Diencephalon (tissue), 1 donor: ENCODE results near the gene HES5. TPM values are rescaled to one million over a fixed set of nuclear protein-coding genes. Genes with fewer than 3 reads are reported as not detected.

ENCODE experiments used
- total RNA-seq: library from RNA; depleted of rRNA; stranded (reverse); fragments of >200 nt; gene quantifications from one replicate; pipeline ENCODE4 v1.2.3, GENCODE V29; 2014

HES5 gene, protein sequence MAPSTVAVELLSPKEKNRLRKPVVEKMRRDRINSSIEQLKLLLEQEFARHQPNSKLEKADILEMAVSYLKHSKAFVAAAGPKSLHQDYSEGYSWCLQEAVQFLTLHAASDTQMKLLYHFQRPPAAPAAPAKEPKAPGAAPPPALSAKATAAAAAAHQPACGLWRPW
- 156 TPM for total RNA-seq

DNA sequence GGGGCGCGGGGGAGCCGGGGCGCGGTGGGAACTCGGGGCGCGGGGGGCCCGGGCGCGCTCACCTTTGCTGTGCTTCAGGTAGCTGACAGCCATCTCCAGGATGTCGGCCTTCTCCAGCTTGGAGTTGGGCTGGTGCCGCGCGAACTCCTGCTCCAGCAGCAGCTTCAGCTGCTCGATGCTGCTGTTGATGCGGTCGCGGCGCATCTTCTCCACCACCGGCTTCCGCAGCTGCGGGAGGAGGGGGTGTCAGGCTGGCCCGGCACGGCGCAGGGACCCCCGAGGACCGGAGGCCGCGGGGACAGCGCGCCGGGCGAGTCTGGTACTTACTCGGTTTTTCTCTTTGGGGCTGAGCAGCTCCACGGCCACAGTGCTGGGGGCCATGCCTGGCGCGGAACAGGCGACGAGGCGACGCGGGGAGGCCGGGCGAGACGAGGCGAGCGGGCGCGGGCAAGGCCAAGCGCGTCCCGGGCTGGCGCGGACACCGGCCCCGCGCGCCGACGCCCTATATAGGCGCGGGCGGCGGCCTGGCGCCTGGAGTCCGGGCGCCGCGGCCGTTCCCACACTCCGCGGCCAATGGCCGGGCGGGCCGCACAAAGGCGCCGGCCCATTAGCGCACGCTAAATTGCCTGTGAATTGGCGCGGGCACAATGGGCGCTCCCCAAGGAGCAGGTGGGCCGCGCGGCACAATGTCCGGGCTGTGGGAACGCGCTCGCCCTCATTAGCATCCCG, at the start of gene HES5:
Gene HES5, minus strand, starts transcription at position 480 of the 729 bp plus-strand sequence. Its CDS starts 99 bp downstream, at position 381.

DNA sequence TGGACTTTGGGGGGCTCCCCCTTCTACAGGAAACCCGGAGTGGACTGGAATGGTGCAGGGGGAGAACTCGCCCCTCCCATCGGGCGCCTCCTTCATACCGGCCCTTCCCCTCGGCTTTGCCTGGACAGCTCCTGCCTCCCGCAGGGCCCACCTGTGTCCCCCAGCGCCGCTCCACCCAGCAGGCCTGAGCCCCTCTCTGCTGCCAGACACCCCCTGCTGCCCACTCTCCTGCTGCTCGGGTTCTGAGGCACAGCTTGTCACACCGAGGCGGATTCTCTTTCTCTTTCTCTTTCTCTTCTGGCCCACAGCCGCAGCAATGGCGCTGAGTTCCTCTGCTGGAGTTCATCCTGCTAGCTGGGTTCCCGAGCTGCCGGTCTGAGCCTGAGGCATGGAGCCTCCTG, 26.2 kb upstream of the HES5 start, which contains the start of gene TNFRSF14:
Gene TNFRSF14, plus strand, starts transcription at position 95 of the 401 bp plus-strand sequence. Its CDS starts 294 bp downstream, at position 389.

DNA sequence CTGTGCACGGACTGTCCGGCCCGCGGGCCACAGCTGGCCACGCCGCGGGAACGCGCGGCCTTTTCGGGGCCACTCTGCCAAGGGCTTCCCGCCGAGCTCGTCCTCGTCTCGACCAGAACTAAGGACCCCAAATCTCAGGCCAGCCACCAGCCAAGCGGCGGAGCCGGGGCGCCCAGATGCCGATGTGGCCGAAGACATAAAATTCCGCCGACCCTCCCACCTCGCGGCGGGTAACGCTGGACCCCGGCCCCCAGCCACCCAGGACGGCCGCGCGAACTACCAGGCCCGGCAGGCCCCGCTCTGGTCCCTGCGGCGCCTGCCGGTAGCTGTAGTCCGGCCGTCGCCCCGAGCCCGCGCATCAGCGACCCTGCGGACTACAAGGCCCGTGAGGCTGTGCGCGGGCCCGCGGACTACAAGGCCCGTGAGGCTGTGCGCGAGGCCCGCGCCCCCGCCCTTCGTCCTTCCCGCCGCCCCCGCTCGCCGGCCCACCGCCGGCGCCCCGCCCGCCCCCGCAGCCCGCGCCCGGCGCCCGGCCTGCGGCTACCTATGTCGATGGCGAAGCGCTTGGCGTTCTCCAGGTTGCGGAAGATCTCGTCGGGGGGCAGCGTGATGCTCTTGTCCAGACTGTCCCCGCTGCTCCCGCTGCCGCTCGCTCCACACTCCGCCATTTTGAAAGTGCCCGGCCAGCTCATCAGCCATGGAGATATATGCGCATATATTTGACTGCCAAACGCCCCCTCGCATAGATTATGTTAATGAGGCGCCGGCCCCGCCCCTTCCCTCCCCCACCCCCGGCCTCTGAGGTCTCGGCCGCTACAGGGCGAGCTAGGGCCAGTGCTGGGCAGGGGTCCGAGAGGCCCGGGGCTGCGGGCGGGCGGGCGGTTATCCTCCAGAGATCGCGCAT, 3.9 kb downstream of the HES5 start, which contains the start of gene PANK4:
Gene PANK4, minus strand, starts transcription at position 677 of the 904 bp plus-strand sequence. Its CDS starts 9 bp downstream, at position 668.

Other genes with a start within 250 kb of the HES5 start
- 15.7 TPM for gene MORN1, start 138.7 kb downstream of the HES5 start, total RNA-seq
- 41.3 TPM for gene RER1, start 138.4 kb downstream of the HES5 start, total RNA-seq
- gene PEX10, start 117.7 kb downstream of the HES5 start, total RNA-seq = 21.0 TPM
- gene PLCH2, start 54.0 kb downstream of the HES5 start, total RNA-seq = 16.1 TPM
- gene PANK4, start 3.7 kb downstream of the HES5 start, total RNA-seq = 39.4 TPM
- 2.8 TPM for gene TNFRSF14, start 26.1 kb upstream of the HES5 start, total RNA-seq
- 30.2 TPM for gene PRXL2B, start 56.5 kb upstream of the HES5 start, total RNA-seq
- gene MMEL1, start 102.8 kb upstream of the HES5 start, total RNA-seq = 4.6 TPM